Hematopoietic multipotent progenitor cell treated with erythropoietin and hydrocortisone succinate and interleukin-3 and kit ligand, for 4 days (in vitro differentiated cells): ENCODE measurements around the gene P2RX2.

Experiments used
- DNase-seq: peaks from one replicate; pipeline ENCODE4 v3.0.0-alpha.2; 2015

The P2RX2 gene

DNA sequence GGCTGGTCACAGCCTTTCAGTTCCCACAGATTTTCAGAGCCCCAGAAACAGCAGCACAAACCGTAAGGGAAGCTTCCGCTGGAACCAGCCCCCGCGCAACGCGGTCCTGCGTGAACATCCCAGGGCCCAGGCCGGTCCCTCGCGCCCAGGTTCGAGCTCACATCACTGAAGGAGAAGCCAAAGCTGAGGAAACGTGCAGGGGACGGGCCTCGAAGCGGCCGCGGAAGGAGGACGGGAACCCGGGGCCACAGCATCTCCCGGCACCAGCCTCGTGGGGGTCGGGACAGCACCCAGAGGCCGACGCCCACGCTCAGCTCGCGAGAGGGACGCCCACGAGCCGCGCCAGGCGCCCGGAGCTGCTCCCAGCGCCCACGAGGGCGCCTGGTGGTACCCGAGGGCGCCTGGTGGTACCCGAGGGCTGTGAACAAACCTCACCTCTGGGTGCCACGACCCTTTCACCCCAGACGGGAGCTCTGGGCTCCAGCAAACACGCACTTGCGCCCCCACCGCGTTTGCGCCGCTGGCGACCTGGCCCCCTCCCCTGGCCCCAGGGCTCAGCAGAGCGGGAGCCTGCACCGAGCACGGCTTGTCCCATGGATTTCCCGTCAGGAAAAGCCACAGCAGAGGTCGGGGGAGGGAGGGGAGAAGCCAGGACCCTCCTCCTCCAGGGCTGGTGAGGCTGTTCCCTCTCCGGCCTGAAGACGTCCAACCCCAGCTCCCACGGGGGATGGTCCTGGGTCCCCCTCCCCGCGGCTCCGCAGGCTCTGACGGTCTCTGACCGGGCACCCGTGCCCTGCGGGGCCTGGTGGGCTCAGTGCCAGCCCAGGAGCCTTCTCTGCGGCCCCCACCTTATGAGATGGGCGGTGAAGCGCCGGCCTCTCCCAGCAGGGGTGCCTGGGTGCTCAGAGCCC, 15.1 kb upstream of the P2RX2 start:
- no peak for DNase-seq

DNA sequence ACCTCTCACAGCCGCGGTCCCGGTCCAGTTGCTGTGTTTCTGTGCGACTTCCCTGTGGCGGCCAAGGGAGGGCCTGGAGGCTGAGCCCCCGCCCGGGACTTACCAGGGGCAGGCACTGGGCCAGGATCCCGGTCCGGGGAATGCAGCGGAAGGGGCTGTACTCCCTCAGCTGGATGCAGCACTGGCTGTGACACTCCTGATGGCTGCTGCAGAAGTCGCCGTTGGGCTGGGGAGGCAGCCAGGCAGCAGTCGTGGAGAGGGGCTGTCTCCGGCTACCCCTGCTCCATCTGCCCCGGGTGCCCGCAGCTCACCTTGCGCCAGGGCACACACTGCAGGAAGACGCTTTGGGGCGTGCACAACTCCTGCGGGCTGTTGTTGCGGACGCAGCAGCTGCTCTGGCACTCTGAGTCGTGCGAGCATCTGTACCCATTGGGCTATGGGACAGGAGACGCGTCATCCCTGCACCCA, 14.4 kb upstream of the P2RX2 start:
- no peak for DNase-seq

DNA sequence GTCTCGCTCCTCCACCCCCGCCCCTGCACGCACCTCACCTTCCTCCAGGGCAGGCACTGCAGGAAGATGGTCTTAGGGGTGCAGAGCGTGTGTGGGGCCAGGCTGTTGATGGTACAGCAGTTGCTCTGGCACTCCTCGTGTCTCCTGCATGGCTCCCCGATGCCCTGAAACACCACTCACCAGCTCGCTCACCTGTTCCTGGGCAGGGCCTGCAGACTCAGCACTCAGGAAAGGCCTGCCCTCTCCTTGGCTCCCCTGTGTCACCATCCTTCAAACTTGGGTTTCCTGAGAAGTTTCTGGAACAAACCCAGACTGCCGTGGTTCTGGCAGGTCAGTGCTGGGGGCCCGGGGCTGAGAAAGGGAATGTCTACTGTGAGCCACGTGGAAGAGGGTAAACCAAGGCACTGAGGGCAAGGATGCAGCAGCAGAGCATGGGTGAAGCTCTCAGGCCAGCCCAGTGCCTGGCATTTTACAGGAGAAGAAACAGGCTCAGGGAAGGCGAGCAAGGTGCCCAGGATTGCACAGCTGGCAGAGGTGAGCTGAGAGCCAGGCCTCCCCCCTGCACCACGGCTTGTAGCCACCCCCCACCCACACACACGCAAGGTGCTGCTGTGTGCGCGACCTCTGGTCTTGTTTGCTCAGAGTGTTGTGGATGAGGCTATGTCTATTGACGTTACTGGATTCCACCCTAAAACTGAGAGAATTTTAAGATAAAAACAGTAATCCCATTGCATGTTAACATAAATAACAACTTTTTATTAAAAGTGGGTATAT, 13.7 kb upstream of the P2RX2 start:
- no peak for DNase-seq

DNA sequence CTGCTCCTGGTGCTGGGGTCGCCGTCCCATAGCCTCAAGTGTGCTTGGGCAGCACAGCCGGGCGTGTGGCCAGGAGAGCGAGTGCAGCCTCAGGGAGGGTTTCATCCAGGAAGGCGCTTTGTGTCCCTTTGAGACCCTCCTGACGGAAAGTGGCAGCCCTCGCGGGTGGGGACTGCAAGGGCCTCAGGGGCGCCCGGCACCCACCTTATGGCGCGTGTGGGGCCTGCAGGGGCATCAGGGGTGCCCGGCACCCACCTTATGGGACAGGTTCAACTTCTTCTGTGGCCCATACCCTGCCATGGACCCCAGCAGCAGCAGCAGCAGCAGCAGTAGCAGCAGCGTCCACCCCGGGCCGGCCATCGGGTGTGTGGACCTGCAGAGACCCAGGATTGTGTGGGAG, 12.7 kb upstream of the P2RX2 start:
- DNase-seq, result no peak

DNA sequence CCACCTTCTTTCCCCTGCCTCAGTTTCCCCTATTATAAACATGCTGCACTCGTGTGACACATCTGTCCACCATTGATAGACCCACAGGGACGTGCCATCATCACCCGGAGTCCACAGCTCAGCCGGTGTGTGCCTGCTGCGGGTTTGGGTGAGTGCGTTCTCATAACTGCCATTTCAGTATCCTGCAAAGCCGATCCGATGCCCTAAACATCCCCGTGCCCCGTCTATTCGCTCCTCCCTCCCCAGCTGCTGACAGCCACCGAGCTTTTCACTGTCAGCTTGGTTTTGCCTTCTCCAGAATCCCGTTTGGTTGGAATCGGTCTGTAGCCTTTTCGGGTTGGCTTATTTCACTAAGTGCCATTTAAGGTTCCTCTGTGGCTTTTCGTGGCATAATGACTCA, 12.1 kb upstream of the P2RX2 start:
- no peak for DNase-seq

DNA sequence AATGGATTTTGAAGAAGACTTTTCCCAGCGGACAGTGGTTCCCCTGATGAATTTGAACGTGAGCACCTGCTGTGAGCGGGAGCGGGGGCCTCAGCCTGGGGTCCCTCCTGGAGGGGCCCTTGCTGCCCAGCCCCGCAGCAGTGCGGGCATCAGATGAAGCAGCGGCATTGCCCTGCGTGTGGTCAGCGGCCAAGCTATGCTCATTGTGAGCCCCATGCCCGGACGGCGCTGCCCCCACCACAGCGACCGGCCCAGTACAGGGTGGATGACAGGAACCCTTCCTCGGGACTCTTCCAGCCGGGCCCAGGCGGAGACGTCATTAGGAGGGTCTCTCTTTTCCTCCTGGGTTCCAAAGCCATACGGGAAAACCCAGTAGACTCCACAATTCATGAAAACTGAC, 11.6 kb upstream of the P2RX2 start:
- DNase-seq, result no peak

DNA sequence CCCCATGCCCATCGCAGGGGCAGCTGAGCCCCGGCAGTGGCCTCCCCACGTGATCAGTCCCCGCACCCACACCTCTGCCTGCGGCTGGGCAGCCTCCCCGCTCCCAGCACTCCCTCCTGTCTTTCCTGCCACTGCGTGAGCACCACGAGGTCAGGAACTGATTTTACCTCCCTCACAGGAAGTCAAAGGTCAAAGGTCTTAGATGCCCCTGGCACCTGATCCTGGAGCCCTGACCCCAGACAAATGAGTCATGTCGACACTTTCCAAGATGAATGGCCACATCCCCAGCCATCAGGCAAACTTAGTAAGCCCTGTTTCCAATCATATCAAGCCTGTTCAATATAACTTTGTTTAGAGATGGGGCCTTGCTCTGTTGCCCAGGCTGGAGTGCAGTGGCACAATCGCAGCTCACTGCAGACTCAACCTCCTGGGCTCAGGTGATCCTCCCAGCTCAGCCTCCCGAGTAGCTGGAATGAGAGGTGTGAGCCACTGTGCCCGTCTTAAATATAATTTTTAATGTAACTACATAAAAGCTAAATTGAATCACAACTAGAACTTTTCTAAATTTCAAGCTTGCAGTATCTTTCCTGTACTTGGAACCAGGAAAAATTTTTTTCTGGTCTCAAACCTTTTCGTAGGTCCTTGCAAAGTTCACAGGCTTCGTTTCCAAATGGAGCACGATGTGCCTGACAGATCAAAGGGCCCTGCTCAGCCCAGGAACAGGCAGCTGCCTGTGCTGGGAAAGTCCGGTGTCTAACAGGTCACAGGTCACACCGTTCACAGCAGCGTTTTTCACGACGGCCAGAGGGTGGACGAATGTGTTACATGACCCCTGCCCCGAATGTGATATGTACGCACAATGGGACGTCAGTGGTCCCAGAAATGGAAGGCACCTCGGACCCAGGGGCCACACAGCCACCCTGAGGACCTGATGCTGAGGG, 10.1 kb upstream of the P2RX2 start:
- DNase-seq, result no peak

DNA sequence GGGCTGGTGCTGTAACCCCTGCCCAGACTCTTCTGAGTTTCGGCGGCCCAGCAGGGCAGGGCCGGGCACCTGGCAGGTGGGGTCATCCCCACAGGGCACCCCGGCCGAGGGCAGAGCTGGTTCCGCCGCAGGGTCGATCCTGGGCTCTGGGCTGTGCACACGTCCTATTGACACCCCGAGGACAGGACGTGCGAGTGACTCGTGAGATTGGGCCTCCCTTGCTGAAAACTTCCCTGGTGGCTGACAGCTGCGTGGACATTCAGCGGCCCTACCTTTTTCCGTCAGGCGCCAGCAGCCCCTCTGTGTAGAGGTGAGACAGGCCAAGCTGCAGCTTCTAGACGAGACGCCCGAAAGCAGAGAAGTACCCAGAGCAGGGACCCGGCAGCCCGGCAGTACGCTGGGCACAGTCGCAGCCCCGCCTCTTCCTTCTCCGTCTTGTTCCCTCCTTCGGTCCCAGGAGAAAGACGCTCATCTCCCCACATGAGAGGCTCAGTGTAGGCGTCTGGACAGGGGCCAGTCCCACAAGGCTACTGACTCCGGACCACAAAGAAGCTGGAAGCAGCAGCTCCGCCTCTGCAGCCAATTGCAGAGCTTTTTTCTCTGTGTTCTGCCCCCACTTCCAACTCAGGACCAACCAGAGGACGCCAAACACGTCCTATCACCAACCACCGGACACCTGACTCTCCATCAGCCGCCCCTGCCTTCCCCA, 8.4 kb upstream of the P2RX2 start, which contains the start of gene LRCOL1:
Gene LRCOL1, minus strand, starts transcription at position 532 of the 709 bp plus-strand sequence. CDS start 4,331 bp downstream, outside the sequence.
- DNase-seq, result peak; percentile 22

DNA sequence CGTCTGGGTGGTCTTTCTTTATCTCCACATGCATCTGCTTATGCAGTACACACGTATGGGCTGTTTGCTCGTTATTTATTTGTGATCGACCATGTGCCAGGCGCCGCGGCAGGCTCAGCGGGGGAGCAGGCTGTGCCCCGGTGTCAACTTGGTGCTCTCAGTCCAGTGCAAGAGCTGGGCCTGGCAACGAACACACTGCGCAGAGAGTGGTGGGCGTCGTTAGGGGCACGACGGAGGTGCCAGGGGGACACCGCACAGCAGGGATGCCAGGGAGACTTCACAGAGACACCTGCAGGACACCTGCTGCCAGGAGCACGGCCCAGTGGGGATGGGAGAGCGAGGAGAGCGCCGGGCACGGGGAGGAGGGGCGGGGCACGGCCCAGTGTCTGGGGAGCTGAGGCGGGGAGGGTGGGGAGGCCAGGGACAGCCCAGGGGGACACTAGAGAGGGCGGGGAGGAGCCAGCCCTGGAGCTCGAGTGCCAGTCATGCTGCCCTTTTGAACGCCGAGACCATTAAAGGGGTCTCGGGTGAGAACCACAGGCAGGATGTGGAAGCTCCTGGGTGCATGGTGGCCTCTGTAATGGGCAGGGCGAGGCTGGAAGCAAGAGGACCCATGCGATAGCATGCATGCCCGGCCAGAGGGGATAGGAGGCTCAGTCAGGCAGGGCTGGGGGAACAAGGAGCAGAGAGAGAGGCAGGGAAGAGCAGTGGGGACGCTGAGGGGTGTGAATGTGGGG, 7.5 kb upstream of the P2RX2 start:
- no peak for DNase-seq

DNA sequence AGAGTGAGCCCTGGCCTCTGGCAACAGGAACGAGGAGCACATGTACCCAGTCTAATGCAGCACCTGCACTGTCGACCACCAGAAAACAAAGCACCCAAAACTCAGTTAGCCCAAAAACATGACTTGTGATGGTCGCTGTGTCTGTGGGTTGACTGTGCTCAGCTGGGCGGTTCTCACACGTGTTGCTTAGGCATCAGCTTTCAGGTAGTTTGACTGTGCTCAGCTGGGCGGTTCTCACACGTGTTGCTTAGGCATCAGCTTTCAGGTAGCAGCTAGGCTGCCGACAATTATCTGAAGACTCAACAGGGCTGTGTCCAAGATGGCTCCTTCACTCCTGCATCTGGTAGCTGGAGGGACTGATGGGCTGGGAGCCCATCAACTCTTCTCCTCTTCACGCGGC, 7.0 kb upstream of the P2RX2 start:
- no peak for DNase-seq

DNA sequence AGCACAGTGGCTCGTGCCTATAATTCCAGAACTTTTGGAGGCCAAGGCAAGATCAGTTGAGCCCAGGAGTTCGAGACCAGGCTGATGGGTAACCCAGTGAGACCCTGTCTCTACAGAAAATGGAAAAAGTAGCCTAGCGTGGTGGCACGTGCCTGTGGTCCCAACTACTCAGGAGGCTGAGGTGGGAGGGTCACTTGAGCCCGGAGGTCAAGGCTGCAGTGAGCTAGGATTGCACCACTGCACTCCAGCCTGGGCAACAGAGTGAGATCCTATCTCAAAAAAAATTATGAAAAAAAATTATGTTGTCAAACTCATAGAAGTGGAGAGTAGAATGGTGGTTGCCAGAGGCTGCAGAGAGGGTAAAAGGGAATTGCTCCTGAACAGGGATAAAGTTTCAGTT, 4.5 kb upstream of the P2RX2 start:
- DNase-seq, result no peak

DNA sequence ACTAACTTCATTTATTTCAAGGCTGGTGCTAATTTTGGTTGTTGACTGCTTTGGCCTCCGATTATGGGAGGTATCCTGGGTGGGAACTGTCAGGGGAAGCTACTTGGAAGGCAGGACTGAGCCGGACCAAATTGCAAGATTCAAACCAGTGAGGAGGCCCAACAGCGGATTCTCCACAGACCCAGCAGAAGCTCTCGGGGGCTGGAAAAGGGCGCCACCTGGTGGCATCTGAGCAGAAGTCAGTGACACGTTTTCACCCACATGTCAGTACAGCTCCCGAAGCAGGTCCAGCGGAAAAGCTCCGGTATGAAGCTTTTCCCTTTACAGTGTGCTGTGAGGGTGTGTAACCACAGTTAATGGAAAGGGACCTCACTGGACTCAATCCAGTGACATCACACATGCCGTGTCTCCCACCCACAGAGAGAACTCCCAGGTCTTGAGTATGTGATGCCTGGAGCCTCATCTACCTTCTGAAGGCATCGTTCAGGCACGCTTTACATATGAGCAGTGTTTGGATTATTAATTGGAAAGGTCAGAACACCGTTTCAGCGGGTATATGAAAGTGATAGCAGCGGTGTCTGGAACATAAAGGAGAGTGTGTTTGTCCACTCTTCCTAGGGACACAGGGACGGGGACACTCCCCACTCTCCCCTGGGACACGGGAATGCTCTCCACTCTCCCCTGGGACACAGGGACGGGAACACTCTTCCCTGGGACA, 3.6 kb upstream of the P2RX2 start:
- peak; percentile 90 for DNase-seq

DNA sequence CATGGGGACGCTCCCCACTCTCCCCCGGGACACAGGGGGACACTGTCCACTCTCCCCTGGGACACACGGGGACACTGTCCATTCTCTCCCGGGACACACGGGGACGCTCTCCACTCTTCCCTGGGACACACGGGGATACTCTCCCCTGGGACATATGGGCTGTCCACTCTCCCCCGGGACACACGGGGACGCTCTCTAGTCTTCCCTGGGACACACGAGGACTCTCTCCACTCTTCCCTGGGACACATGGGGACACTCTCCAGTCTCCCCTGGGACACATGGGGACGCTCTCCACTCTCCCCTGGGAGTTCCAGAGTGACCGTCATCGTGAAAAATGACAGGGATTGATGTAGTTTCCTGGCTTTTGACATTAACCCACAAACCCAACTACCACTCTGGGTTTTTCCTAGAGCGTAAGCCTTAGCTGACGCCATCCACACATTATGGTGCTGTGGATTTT, 3.0 kb upstream of the P2RX2 start:
- no peak for DNase-seq

DNA sequence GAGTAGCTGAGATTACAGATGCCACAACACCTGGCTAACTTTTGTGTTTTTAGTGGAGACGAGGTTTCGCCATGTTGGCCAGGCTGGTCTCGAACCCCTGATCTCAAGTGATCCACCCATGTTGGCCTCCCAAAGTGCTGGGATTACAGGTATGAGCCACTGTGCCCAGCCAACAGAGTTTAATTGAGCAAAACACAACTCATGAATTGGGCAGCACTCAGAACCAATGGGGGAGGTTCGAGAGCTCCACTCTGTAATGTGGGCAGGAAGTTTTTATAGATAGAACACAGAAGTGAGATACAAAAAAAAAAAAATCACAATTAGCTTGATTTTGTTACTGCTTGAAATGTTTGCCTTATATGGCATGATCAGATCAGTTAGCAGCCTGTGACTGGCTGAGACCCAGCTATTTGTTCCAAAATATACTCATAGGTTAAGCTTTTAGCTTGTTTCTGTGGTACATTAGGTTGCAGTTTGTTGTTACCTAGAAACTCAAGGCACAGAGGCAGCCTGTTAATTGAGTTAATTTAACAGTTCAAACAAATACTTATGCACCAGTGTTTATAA, 1.4 kb upstream of the P2RX2 start:
- no peak for DNase-seq

DNA sequence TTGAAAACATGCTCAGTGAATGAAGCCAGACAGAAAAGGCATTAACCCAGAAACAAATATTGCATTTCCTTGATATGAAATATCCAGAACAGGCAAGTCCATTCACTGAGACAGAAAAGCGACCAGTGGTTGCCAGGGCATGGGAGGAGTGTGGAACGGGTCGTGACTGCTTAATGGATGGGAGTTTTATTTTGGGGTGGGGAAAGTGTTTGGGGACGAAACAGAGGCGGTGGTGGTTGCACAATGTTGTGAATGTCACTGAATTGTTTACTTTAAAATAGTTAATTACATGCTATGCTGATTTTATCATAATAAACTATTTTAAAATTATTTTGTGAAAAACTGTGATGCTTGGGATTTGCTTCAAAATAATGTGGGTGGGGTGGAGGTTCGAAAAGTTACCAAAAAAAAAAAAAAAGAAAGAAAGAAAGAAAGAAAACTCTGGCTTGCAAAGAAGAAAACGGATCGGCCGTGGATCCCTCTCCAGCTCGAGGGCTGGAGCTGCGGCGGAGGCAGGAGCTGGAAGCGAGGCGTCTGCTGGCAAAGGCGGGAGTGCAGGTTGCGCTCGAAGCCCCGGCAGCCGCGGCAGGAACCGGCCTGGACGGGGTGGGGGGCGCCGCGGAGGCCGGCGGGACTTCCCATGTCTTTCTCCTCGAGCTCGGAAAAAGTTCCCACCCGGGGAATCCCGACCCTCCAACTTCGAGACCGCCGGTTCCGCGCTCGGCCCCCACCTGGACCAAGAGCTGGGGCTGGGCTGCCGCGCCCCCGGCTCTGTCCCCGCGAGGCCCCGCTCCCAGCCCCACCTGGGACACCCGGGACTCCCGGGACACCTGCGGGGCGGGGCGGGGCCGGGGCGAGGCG, 524 bp upstream of the P2RX2 start:
- no peak for DNase-seq

DNA sequence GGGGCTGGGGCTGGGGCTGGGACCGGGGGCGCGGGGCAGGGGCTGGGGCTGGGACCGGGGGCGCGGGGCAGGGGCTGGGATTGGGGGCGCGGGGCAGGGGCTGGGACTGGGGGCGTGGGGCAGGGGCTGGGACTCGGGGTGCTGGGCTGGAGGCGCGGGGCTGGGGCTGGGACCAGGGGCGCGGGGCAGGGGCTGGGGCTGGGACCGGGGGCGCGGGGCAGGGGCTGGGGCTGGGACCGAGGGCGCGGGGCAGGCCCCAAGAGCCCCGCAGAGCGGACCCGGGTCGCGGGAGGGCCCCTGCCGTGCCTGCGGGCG, 452 bp downstream of the P2RX2 start:
- no peak for DNase-seq

DNA sequence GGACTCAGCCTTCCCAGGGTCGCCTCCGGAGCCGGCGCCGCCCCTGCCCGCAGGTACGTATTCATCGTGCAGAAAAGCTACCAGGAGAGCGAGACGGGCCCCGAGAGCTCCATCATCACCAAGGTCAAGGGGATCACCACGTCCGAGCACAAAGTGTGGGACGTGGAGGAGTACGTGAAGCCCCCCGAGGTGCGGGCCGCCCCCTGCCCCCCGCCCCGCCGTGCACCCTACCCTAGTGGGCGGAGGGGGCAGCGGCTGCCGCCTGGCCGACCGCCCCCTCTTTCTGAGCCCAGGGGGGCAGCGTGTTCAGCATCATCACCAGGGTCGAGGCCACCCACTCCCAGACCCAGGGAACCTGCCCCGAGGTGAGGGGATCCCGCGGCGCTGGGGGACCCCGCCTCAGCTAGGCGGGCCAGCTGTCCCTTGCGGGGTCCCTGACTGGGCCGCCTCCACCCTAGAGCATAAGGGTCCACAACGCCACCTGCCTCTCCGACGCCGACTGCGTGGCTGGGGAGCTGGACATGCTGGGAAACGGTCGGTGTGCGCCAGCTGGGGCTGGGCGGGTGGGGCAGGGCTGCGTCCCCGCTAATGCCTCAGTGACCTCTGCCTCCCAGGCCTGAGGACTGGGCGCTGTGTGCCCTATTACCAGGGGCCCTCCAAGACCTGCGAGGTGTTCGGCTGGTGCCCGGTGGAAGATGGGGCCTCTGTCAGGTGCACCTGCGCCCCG, 973 bp downstream of the P2RX2 start:
- no peak for DNase-seq

DNA sequence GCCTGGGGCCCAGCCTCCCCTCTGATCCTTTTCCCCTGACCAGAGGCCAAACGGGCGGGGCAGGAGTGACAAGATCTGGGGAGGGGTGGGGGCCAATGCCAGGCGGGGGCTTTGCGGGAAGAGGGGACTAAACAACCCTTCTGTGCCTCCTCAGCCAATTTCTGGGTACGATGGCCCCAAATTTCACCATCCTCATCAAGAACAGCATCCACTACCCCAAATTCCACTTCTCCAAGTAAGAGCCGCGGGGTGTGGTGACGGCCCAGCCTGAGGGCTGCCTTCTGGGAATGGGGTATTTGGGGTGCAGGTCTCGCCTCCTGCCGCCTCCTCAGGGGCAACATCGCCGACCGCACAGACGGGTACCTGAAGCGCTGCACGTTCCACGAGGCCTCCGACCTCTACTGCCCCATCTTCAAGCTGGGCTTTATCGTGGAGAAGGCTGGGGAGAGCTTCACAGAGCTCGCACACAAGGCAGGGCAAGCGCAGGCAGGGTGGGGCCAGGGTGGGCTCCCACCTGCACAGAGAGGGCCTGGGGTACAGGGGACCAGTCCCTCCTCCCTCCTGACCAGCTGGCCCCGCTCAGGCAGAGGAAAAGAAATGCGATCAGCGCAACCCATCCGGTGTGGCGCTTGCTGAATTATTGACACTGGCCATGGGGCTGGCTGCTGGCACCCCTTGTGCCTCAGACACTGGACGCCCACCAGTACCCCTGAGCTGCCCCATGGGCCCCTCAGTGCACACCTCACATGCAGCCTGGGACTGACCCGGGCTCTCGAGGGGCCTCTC, 1.7 kb downstream of the P2RX2 start:
- DNase-seq, result no peak
